Natural killer cell (primary cell): ENCODE measurements around the gene MT1E. TPM values are rescaled to one million over a fixed set of nuclear protein-coding genes. Genes with fewer than 3 reads are reported as not detected.
A peak's percentile ranks its signal among the peaks of the same experiment; 100 is the strongest.

Source experiments
- ATAC-seq, 3 donors: fragments of 150-1000 bp in 2 of 3; fragments of 200-7000 bp in 1 of 3; cut with Tn5 transposase; 1 replicate in 1 of 3; 2 replicates in 2 of 3; pipeline ENCODE4 v1.10.0; 2021; ENCODE audit warnings: mild to moderate bottlenecking in 2 of 3, moderate library complexity in 2 of 3
- DNase-seq, 2 donors: peaks; one replicate each; pipeline versions ENCODE4 v3.0.0 to v3.0.0-alpha.2; 2013 to 2021; ENCODE audit warnings: mixed read lengths in 1 of 2
- H3K27ac ChIP-seq: one replicate; pipeline ENCODE4 v1.5.1; 2013; ENCODE audit warnings: mild to moderate bottlenecking, low read length
- H3K27me3 ChIP-seq: one replicate; pipeline ENCODE4 v1.6.1; 2013; ENCODE audit warnings: low read length; ENCODE audit not compliant: control insufficient read depth, insufficient read depth
- H3K36me3 ChIP-seq: one replicate; pipeline ENCODE4 v1.6.1; 2013; ENCODE audit warnings: low read length; ENCODE audit not compliant: control insufficient read depth, insufficient read depth
- H3K4me1 ChIP-seq: one replicate; pipeline ENCODE4 v1.6.1; 2013; ENCODE audit warnings: low read length; ENCODE audit not compliant: control insufficient read depth, insufficient read depth
- H3K4me3 ChIP-seq: one replicate; pipeline ENCODE4 v1.5.1; 2013; ENCODE audit warnings: low read length
- H3K9me3 ChIP-seq: one replicate; pipeline ENCODE4 v1.6.1; 2013; ENCODE audit warnings: low read length; ENCODE audit not compliant: control insufficient read depth, insufficient read depth
- H3K27ac Mint-ChIP-seq, 2 donors: one replicate each; pipeline ENCODE4 v1.8.0; 2022; ENCODE audit warnings: mild to moderate bottlenecking in 2 of 2, mixed read lengths in 2 of 2, moderate library complexity in 1 of 2
- H3K27me3 Mint-ChIP-seq, 2 donors: one replicate each; pipeline ENCODE4 v1.8.0; 2022; ENCODE audit warnings: low read depth in 2 of 2, mixed read lengths in 2 of 2
- H3K36me3 Mint-ChIP-seq: one replicate; pipeline ENCODE4 v1.8.0; 2022; ENCODE audit warnings: mixed read lengths
- H3K4me1 Mint-ChIP-seq, 2 donors: one replicate each; pipeline ENCODE4 v1.8.0; 2022; ENCODE audit warnings: mixed read lengths in 2 of 2
- H3K4me3 Mint-ChIP-seq: one replicate; pipeline ENCODE4 v1.8.0; 2022; ENCODE audit warnings: mild to moderate bottlenecking, moderate library complexity, mixed read lengths
- H3K9me3 Mint-ChIP-seq, 2 donors: one replicate each; pipeline ENCODE4 v1.8.0; 2022; ENCODE audit warnings: mixed read lengths in 2 of 2
- CTCF ChIP-seq: fragments of 200-600 bp; IDR thresholded peaks from one replicate; pipeline ENCODE4 v1.8.0; 2022; ENCODE audit warnings: antibody characterized with exemption
- WGBS: methylation state at CpG from one replicate; pipeline ENCODE4 v1.1.7; 2013; ENCODE audit warnings: missing lambda C conversion rate; ENCODE audit not compliant: insufficient coverage; 5-methylcytosine and 5-hydroxymethylcytosine counted together
- intact Hi-C: fragments of 100-400 bp; cut with micrococcal nuclease; formaldehyde crosslinking; loops from one replicate; pipeline ENCODE4 v1.14.2; 2022
- total RNA-seq, 4 donors: library from RNA; stranded (reverse); fragments of 120-200 nt in 1 of 4; gene quantifications; one replicate each; pipeline versions ENCODE4 v1.2.3 to v1.2.4, GENCODE V29; 2013 to 2022

The MT1E gene
- total RNA-seq, 3 donors from 2014 or later (not counting 1 experiment from before 2014, with no cell fraction given): 0.40 to 3.2 TPM; not detected in 1

- Histone ChIP-seq H3K9me3 (no peaks in the 10 kb centered on the region), H3K4me3 (no peak overlapping the region), H3K27ac (no peak overlapping the region), H3K27me3 (peaks cover 34% of the 10 kb centered on the region), H3K36me3 (no peaks in the 10 kb centered on the region), H3K4me1 (peaks cover 23% of the 10 kb centered on the region)
- Mint-ChIP-seq H3K27ac (no peak overlapping the region), H3K9me3 (no peaks in the 10 kb centered on the region), H3K27me3 (peaks cover 57 to 60% of the 10 kb centered on the region in 2 donors), H3K4me1 (peaks cover 12 to 22% of the 10 kb centered on the region in 2 donors), H3K4me3 (no peak overlapping the region), H3K36me3 (no peaks in the 10 kb centered on the region)
- ATAC-seq: no peak
- intact Hi-C loops: no loop called here
- DNase-seq: no peak
- TF ChIP-seq CTCF: no peak
- WGBS: 89% methylated on average over 3 of the region's 3 CpGs
These were observed 4.0 kb downstream of the MT1E start for GRCh38 chr16:56629531-56629930.

- ATAC-seq: no peak
- Histone ChIP-seq H3K36me3 (no peaks in the 10 kb centered on the region), H3K9me3 (no peaks in the 10 kb centered on the region), H3K27me3 (peaks cover 35% of the 10 kb centered on the region), H3K27ac (no peak overlapping the region), H3K4me1 (peaks cover 21% of the 10 kb centered on the region), H3K4me3 (no peak overlapping the region)
- Mint-ChIP-seq H3K4me3 (no peak overlapping the region), H3K27ac (no peak overlapping the region), H3K9me3 (no peaks in the 10 kb centered on the region), H3K36me3 (no peaks in the 10 kb centered on the region), H3K4me1 (peaks cover 7 to 21% of the 10 kb centered on the region in 2 donors), H3K27me3 (peaks cover 57 to 60% of the 10 kb centered on the region in 2 donors)
- 71% methylated on average over 3 of the region's 3 CpGs for WGBS
- DNase-seq: peak in 1 of 2 donors; percentile 19
- intact Hi-C loops: no loop called here
- TF ChIP-seq CTCF: no peak
These were observed 4.6 kb downstream of the MT1E start for GRCh38 chr16:56630134-56630533.

GRCh38 chr16:56631197-56631596 lies 5.6 kb downstream of the MT1E start:
- ATAC-seq (no peak), DNase-seq (no peak)
- peaks cover 53 to 55% of the 10 kb centered on the region in 2 donors for H3K27me3 Mint-ChIP-seq
- WGBS: 91% methylated on average over 10 of the region's 10 CpGs
- H3K36me3 Mint-ChIP-seq: no peaks in the 10 kb centered on the region
- H3K4me3 Mint-ChIP-seq: no peak overlapping the region
- Histone ChIP-seq H3K4me3 (no peak overlapping the region), H3K27me3 (peaks cover 37% of the 10 kb centered on the region), H3K9me3 (no peaks in the 10 kb centered on the region), H3K27ac (no peak overlapping the region), H3K36me3 (no peaks in the 10 kb centered on the region), H3K4me1 (peaks cover 17% of the 10 kb centered on the region)
- no peak overlapping the region for H3K27ac Mint-ChIP-seq
- intact Hi-C loops: no loop called here
- no peak for TF ChIP-seq CTCF
- peaks cover 5 to 15% of the 10 kb centered on the region in 2 donors for H3K4me1 Mint-ChIP-seq
- H3K9me3 Mint-ChIP-seq: no peaks in the 10 kb centered on the region

- 32% methylated on average over 14 of the region's 14 CpGs for WGBS
- H3K4me3 ChIP-seq: no peak overlapping the region
These were observed 6.2 kb downstream of the MT1E start for GRCh38 chr16:56631832-56632155.

More at GRCh38 chr16:56631832-56632155, 6.2 kb downstream of the MT1E start:
- Mint-ChIP-seq H3K9me3 (no peaks in the 10 kb centered on the region), H3K27me3 (peaks cover 55 to 58% of the 10 kb centered on the region in 2 donors), H3K27ac (no peak overlapping the region), H3K4me1 (peaks cover 5 to 15% of the 10 kb centered on the region in 2 donors), H3K36me3 (no peaks in the 10 kb centered on the region), H3K4me3 (peak overlapping the region; percentile 83)
- Histone ChIP-seq H3K36me3 (no peaks in the 10 kb centered on the region), H3K9me3 (no peaks in the 10 kb centered on the region), H3K27me3 (peaks cover 36% of the 10 kb centered on the region), H3K4me1 (peaks cover 16% of the 10 kb centered on the region), H3K27ac (no peak overlapping the region)
- no peak for TF ChIP-seq CTCF
- no peak for DNase-seq
- intact Hi-C loops: no loop called here
- ATAC-seq: no peak
